Stomach (tissue), 9 donors: Measurements from ENCODE around the gene TMEM250. TPM values are rescaled to one million over a fixed set of nuclear protein-coding genes. Genes with fewer than 3 reads are reported as not detected.

Source experiments
- DNase-seq, 2 donors: peaks; one replicate each; pipeline versions ENCODE4 v3.0.0 to v3.0.0-alpha.2; 2013 to 2019
- H3K27ac ChIP-seq, 5 donors: fragments of 200-600 bp in 4 of 5; sonication (generic) in 4 of 5; one replicate each; pipeline ENCODE4 v1.5.1; 2013 to 2019; ENCODE audit warnings: mild to moderate bottlenecking in 1 of 5, moderate library complexity in 1 of 5
- H3K27me3 ChIP-seq, 3 donors: fragments of 200-600 bp; sonication (generic); one replicate each; pipeline ENCODE4 v1.5.1; 2017 to 2019; ENCODE audit warnings: mixed run types in 1 of 3
- H3K36me3 ChIP-seq, 4 donors: fragments of 200-600 bp; sonication (generic); 1 replicate in 3 of 4; 2 replicates in 1 of 4; pipeline ENCODE4 v1.5.1; 2016 to 2019
- H3K4me1 ChIP-seq, 4 donors: fragments of 200-600 bp; sonication (generic); one replicate each; pipeline ENCODE4 v1.5.1; 2016 to 2019
- H3K4me3 ChIP-seq, 4 donors: fragments of 200-600 bp; sonication (generic) in 3 of 4; one replicate each; pipeline ENCODE4 v1.5.1; 2016 to 2019; ENCODE audit warnings: mild to moderate bottlenecking in 1 of 4
- H3K9me3 ChIP-seq, 4 donors: fragments of 200-600 bp; sonication (generic); one replicate each; pipeline ENCODE4 v1.5.1; 2016 to 2019
- CTCF ChIP-seq, 7 experiments: fragments of 450-650 bp in 4 of 7; fragments of 200-600 bp in 3 of 7; sonication (generic) in 3 of 7; IDR thresholded peaks; one replicate each; pipeline ENCODE4 v1.5.1; 2016 to 2019; ENCODE audit warnings: antibody characterized with exemption in 7 of 7, control low read depth in 2 of 7, mild to moderate bottlenecking in 1 of 7
- EP300 ChIP-seq: sonication (generic); formaldehyde crosslinking; IDR thresholded peaks from one replicate; pipeline ENCODE4 v1.6.1; 2017; ENCODE audit warnings: antibody characterized with exemption
- POLR2A ChIP-seq, 4 donors: fragments of 450-650 bp; IDR thresholded peaks; one replicate each; pipeline ENCODE4 v1.6.1; 2016; ENCODE audit warnings: antibody characterized with exemption in 4 of 4, control low read depth in 2 of 4, mild to moderate bottlenecking in 1 of 4, moderate library complexity in 1 of 4
- POLR2AphosphoS5 ChIP-seq, 3 donors: sonication (generic); formaldehyde crosslinking; IDR thresholded peaks; one replicate each; pipeline ENCODE4 v1.6.1; 2016; ENCODE audit warnings: antibody characterized with exemption in 3 of 3
- WGBS, 5 donors: extraction: QIAGEN DNeasy Blood & Tissue Kit in 3 of 5; methylation state at CpG; one replicate each; pipeline versions ENCODE4 v1.1.5 to v1.1.7; 2013 to 2018; 5-methylcytosine and 5-hydroxymethylcytosine counted together
- intact Hi-C: fragments of 100-400 bp; cut with DNase I; formaldehyde crosslinking; loops from one replicate; pipeline ENCODE4 v1.15.1; 2023; ENCODE audit warnings: low total_unique reads
- polyA plus RNA-seq, 3 donors: library from polyadenylated mRNA; stranded (reverse); fragments of 200-250 nt; gene quantifications; one replicate each; pipeline ENCODE4 v1.2.3, GENCODE V29; 2013
- total RNA-seq, 5 donors: library from RNA; depleted of rRNA; stranded (reverse); fragments of >200 nt; gene quantifications; one replicate each; pipeline versions ENCODE4 v1.1.0 to v1.2.3, GENCODE V29; 2014 to 2016
- donor health status: healthy with polysubstance abuse.
- donor health status: Bipolar disorder and iron deficiency.
- donor health status: healthy.

The TMEM250 gene
- total and polyA plus RNA-seq, 8 donors: 15.6 to 105 (median 22.6) TPM

DNA sequence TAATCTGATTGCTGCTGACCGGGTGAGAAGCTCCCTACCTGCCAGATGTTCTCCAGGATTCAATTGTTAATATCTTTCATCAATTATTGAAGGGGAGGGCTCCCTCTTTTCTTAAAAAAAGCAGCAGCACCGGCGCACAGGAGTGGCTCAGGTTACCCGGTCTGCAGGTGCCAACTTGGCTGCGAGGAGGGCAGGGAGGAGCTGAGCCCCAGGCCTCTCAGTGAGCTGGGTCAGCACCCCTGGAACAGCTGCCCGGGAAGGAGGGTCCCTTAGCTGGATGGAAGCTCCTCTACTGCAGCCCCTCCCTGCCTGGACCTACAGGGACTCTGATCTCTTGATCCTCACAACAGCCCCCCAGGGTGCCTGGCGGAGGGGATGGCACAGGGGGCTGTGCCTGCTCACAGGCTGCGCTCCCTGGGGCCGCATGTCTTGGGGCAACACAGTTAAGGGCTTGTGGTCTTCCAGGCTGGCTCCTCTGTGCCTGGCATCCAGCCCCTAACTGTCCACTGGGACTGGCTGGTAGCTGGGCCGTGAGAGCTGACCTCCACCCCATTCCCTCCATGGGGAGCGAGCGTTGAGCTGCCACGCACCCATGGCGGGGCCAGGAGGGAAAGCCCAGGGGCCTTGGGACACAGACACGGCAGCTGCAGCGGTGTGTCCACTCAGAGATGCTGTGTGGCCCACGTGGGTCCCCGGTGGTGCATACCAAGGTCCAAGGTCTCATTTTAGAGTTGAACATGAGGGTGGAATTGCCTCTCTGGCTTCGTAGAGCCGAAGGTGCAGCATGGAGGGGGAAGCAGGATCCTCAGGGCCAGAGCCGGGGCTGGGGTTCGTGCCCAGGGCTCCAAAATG, 28.6 kb upstream of the TMEM250 start:
- no peak overlapping the region for H3K27ac ChIP-seq
- H3K36me3 ChIP-seq: no peaks in the 10 kb centered on the region
- TF ChIP-seq POLR2AphosphoS5 (IDR thresholded peaks at IDR 0.05) (no peak), POLR2A (IDR thresholded peaks at IDR 0.05) (no peak), EP300 (no peak), CTCF (IDR thresholded peaks at IDR 0.05) (no peak)
- WGBS, 5 donors: 68 to 75% (median 72%) methylated on average over 14 to 22 of the region's 22 CpGs
- H3K4me3 ChIP-seq: no peak overlapping the region
- intact Hi-C loops: no loop called here
- no peaks in the 10 kb centered on the region for H3K9me3 ChIP-seq
- no peak for DNase-seq
- peaks cover 0 to 6% (median 0%) of the 10 kb centered on the region in 4 donors for H3K4me1 ChIP-seq
- H3K27me3 ChIP-seq: peaks cover 0 to 71% (median 28%) of the 10 kb centered on the region in 3 donors

DNA sequence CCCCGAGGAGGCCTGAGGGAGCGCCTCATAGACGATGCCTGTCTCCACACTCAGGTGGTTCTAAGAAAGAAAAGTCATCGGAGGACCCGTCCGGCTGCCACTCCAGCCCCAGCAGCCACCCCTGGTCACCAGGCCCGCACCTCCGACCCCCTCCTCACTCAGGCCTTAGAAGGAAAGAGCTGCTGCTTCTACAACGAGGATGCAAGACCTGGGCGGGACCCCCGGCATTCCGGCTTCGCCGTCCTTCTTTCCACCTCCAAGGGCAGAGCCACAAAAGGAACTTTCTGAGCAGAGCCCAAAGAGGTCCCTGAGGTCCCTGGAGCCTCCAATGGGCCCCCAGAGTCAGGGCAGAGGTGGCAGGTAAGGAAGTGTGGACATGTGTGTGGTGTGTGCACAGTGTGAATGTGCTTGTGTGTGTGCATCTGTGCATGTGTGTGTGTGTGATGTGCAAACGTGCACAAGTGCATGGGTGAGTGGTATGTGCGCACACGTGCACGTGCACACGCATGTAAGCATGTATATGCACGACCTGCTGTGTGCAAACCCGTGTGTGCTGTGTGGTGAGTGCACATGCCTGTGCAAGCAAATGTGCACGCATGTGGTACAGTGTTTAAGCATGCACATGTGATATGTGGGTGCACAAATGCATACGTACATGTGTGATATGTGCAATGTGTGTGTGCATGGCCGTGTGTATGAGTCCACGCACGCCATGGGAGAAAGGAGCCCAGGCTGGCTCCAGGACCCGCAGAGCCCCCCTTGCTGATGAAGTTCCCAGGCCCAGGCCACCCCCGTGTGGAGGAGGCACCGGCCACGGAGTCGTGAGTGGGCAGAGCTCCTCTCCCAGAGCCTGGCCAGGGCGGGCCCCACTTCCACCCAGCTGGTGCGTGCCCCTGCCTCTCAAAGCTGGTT, 27.7 kb upstream of the TMEM250 start:
- 69 to 78% (median 73%) methylated on average over 21 to 33 of the region's 33 CpGs for WGBS, 5 donors

GRCh38 chr9:136145580-136145979, 26.9 kb upstream of the TMEM250 start:
- DNase-seq: no peak
- intact Hi-C loops: no loop called here
- no peak for TF ChIP-seq POLR2A (IDR thresholded peaks at IDR 0.05)
- TF ChIP-seq EP300: no peak
- no peak for TF ChIP-seq CTCF (IDR thresholded peaks at IDR 0.05)
- no peak for TF ChIP-seq POLR2AphosphoS5 (IDR thresholded peaks at IDR 0.05)
- Histone ChIP-seq H3K27ac (no peak overlapping the region), H3K4me3 (no peak overlapping the region), H3K4me1 (peaks cover 0 to 6% (median 0%) of the 10 kb centered on the region in 4 donors), H3K9me3 (no peaks in the 10 kb centered on the region), H3K36me3 (no peaks in the 10 kb centered on the region), H3K27me3 (peaks cover 0 to 76% (median 28%) of the 10 kb centered on the region in 3 donors)
- WGBS, 5 donors: 43 to 59% (median 55%) methylated on average over 4 to 5 of the region's 5 CpGs

More for the DNA sequence above, 27.7 kb upstream of the TMEM250 start:
- no peak for DNase-seq
- H3K9me3 ChIP-seq: no peaks in the 10 kb centered on the region
- no peak overlapping the region for H3K4me3 ChIP-seq
- H3K27me3 ChIP-seq: peaks cover 0 to 76% (median 28%) of the 10 kb centered on the region in 3 donors
- TF ChIP-seq POLR2A (IDR thresholded peaks at IDR 0.05) (no peak), POLR2AphosphoS5 (IDR thresholded peaks at IDR 0.05) (no peak), EP300 (no peak)
- peaks cover 0 to 6% (median 0%) of the 10 kb centered on the region in 4 donors for H3K4me1 ChIP-seq
- intact Hi-C loops: no loop called here
- no peak overlapping the region for H3K27ac ChIP-seq
- H3K36me3 ChIP-seq: no peaks in the 10 kb centered on the region

GRCh38 chr9:136144450-136144849, 25.8 kb upstream of the TMEM250 start:
- intact Hi-C loops: no loop called here
- Histone ChIP-seq H3K27ac (no peak overlapping the region), H3K4me1 (peaks cover 0 to 6% (median 0%) of the 10 kb centered on the region in 4 donors), H3K9me3 (no peaks in the 10 kb centered on the region), H3K36me3 (no peaks in the 10 kb centered on the region), H3K27me3 (peaks cover 0 to 76% (median 28%) of the 10 kb centered on the region in 3 donors), H3K4me3 (no peak overlapping the region)
- TF ChIP-seq CTCF (IDR thresholded peaks at IDR 0.05): no peak
- no peak for TF ChIP-seq POLR2AphosphoS5 (IDR thresholded peaks at IDR 0.05)
- no peak for TF ChIP-seq EP300
- no peak for TF ChIP-seq POLR2A (IDR thresholded peaks at IDR 0.05)
- 84 to 88% (median 86%) methylated on average over 6 to 11 of the region's 11 CpGs for WGBS, 5 donors
- DNase-seq: no peak
